Measurements from ENCODE around the gene CRIP2.

CRIP2 gene

GRCh38 chr14:105444859-105445258 is 29.8 kb upstream of the CRIP2 start:
- no peak for DNase-seq (ENCODE audit: low spot score)

- no peak for DNase-seq (ENCODE audit: low spot score)
These were observed 29.3 kb upstream of the CRIP2 start for GRCh38 chr14:105445290-105445689.

GRCh38 chr14:105445901-105446845 is 28.4 kb upstream of the CRIP2 start:
- DNase-seq (ENCODE audit: low spot score) = no peak

GRCh38 chr14:105446971-105447370 is 27.6 kb upstream of the CRIP2 start:
- no peak for DNase-seq (ENCODE audit: low spot score)

GRCh38 chr14:105447651-105448640 is 26.7 kb upstream of the CRIP2 start:
- no peak for DNase-seq (ENCODE audit: low spot score)

- peak; percentile 74 for DNase-seq (ENCODE audit: low spot score)
These were observed 25.9 kb upstream of the CRIP2 start for GRCh38 chr14:105448706-105449111.

- DNase-seq (ENCODE audit: low spot score) = no peak
These were observed 25.1 kb upstream of the CRIP2 start for GRCh38 chr14:105449276-105450122.

GRCh38 chr14:105450123-105450505 is 24.5 kb upstream of the CRIP2 start:
- DNase-seq (ENCODE audit: low spot score) = no peak

- DNase-seq (ENCODE audit: low spot score) = no peak
These were observed 23.5 kb upstream of the CRIP2 start for GRCh38 chr14:105450864-105451720.

GRCh38 chr14:105452963-105453362 is 21.7 kb upstream of the CRIP2 start:
- DNase-seq (ENCODE audit: low spot score) = no peak

- DNase-seq (ENCODE audit: low spot score) = no peak
These were observed 20.8 kb upstream of the CRIP2 start for GRCh38 chr14:105453847-105454246.

GRCh38 chr14:105455086-105455640 is 19.5 kb upstream of the CRIP2 start:
- no peak for DNase-seq (ENCODE audit: low spot score)

- no peak for DNase-seq (ENCODE audit: low spot score)
These were observed 18.6 kb upstream of the CRIP2 start for GRCh38 chr14:105455766-105456660.

- no peak for DNase-seq (ENCODE audit: low spot score)
These were observed 17.6 kb upstream of the CRIP2 start for GRCh38 chr14:105456736-105457617.

GRCh38 chr14:105458010-105458409 is 16.6 kb upstream of the CRIP2 start:
- DNase-seq (ENCODE audit: low spot score) = no peak

GRCh38 chr14:105458571-105458970 is 16.1 kb upstream of the CRIP2 start:
- DNase-seq (ENCODE audit: low spot score) = no peak

GRCh38 chr14:105460116-105460515 is 14.5 kb upstream of the CRIP2 start:
- DNase-seq (ENCODE audit: low spot score) = no peak

GRCh38 chr14:105460616-105461015 is 14.0 kb upstream of the CRIP2 start:
- no peak for DNase-seq (ENCODE audit: low spot score)
